Hematopoietic multipotent progenitor cell treated with erythropoietin and hydrocortisone succinate and interleukin-3 and kit ligand, for 4 days (in vitro differentiated cells): Measurements from ENCODE around the gene TASP1.

ENCODE experiments used
- DNase-seq: peaks from one replicate; pipeline ENCODE4 v3.0.0-alpha.2; 2015

The TASP1 gene

DNA sequence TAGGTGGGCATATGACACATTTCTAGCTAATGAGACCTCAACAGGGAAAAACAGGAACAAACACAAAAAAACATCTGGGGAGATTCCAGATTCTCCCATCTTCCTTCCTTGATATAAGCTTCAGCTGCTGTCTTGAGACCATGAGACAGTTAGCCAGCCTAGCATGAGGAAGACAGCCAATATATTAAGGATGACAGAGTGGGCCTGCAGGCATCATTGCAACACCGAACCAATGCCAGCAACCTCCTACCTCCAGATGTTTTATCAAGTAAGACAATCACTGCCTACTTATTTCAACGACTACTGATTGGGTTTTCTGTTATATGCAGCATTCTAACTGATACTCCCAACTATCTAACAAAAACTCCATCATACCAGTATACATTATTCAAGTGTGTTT, 298.6 kb downstream of the TASP1 start:
- no peak for DNase-seq
